GM12878 (cell line): ENCODE measurements around the gene CACUL1. TPM values are rescaled to one million over a fixed set of nuclear protein-coding genes. Genes with fewer than 3 reads are reported as not detected.
"Not testable (repeated sequence)": the region's sequence is repeated elsewhere in the genome, so short reads cannot be mapped to it uniquely, and the experiment has no call there.

Experiments used
- ATAC-seq: fragments of 200-7000 bp; cut with Tn5 transposase; 3 replicates; pipeline ENCODE4 v1.9.1; 2020; ENCODE audit warnings: mild to moderate bottlenecking, moderate library complexity
- BruUV-seq: library from RNA; stranded (reverse); fragments of 400-500 nt; replicated peaks from 2 replicates; lab custom pipeline; 2021; lab: Mats Ljungman, UMichigan
- CTCF ChIA-PET: fragments of 300-600 bp; sonication (Branson Sonifier 250); formaldehyde crosslinking; extraction: SDS; loops from one replicate; lab custom pipeline; 2021; ENCODE audit warnings: inconsistent platforms; lab: Yijun Ruan, JAX
- POLR2A ChIA-PET: fragments of 350-600 bp; formaldehyde crosslinking; extraction: SDS; loops from one replicate; lab custom pipeline; 2021; ENCODE audit warnings: inconsistent platforms; lab: Charles Lee
- RAD21 ChIA-PET: fragments of 300-600 bp; sonication (Branson Sonifier 250); formaldehyde crosslinking; loops from one replicate; lab custom pipeline; 2023; ENCODE audit warnings: antibody characterized with exemption; ENCODE audit not compliant: unreplicated experiment; lab: Charles Lee
- SMC1A ChIA-PET: fragments of 300-600 bp; sonication (Branson Sonifier 250); formaldehyde crosslinking; loops from one replicate; lab custom pipeline; 2023; ENCODE audit not compliant: unreplicated experiment, uncharacterized antibody; lab: Charles Lee
- DNase-seq: peaks from one replicate; pipeline ENCODE4 v3.0.0-alpha.2; 2011; ENCODE audit warnings: low read depth, low spot score
- FAIRE-seq: peaks from 3 replicates; lab custom pipeline; 2011; peaks lifted over from hg19 to GRCh38; lab: Jason Lieb, UNC
- H2AFZ ChIP-seq: 2 replicates; pipeline ENCODE4 v1.6.0; 2011; ENCODE audit warnings: low read depth, low read length, control low read depth; ENCODE audit not compliant: control insufficient read depth
- H3K27ac ChIP-seq: 2 replicates; pipeline ENCODE4 v1.5.1; 2011; ENCODE audit warnings: control low read depth; ENCODE audit not compliant: control insufficient read depth, insufficient read depth
- H3K27me3 ChIP-seq, 2 experiments: replicated peaks in 1 of 2; 2 replicates each; pipeline versions ENCODE4 v1.6.0 to v1.6.1; 2011; ENCODE audit warnings: low read length in 1 of 2; ENCODE audit not compliant: control insufficient read depth in 2 of 2, insufficient read depth in 2 of 2
- H3K36me3 ChIP-seq, 2 experiments: 2 replicates each; pipeline ENCODE4 v1.5.1; 2011; ENCODE audit warnings: low read length in 1 of 2; ENCODE audit not compliant: control insufficient read depth in 2 of 2, insufficient read depth in 2 of 2
- H3K4me1 ChIP-seq: 2 replicates; pipeline ENCODE4 v1.6.1; 2011; ENCODE audit warnings: mild to moderate bottlenecking, low read length, moderate library complexity, mixed read lengths; ENCODE audit not compliant: control insufficient read depth, insufficient read depth
- H3K4me2 ChIP-seq: 2 replicates; pipeline ENCODE4 v1.6.0; 2011; ENCODE audit warnings: control low read depth; ENCODE audit not compliant: control insufficient read depth, insufficient read depth
- H3K4me3 ChIP-seq: fragments of 200-600 bp; sonication (generic); 2 replicates; pipeline ENCODE4 v1.5.1; 2016
- H3K79me2 ChIP-seq: 2 replicates; pipeline ENCODE4 v1.6.0; 2011; ENCODE audit warnings: low read length; ENCODE audit not compliant: control insufficient read depth, insufficient read depth
- H3K9ac ChIP-seq: 2 replicates; pipeline ENCODE4 v1.8.0; 2011; ENCODE audit warnings: low read length, control low read depth, mixed read lengths; ENCODE audit not compliant: control insufficient read depth, insufficient read depth
- H3K9me3 ChIP-seq: replicated peaks from 3 replicates; pipeline ENCODE4 v1.5.1; 2011; ENCODE audit warnings: mild to moderate bottlenecking, low read length; ENCODE audit not compliant: control insufficient read depth, insufficient read depth
- H4K20me1 ChIP-seq: 2 replicates; pipeline ENCODE4 v1.6.0; 2011; ENCODE audit not compliant: control insufficient read depth, insufficient read depth
- BACH1 ChIP-seq: fragments of 450-650 bp; IDR thresholded peaks from 2 replicates; pipeline ENCODE4 v1.6.1; 2017; ENCODE audit warnings: mild to moderate bottlenecking, borderline replicate concordance
- MEF2A ChIP-seq: IDR thresholded peaks from 2 replicates; pipeline ENCODE4 v1.6.1; 2011; ENCODE audit warnings: low read depth, mild to moderate bottlenecking, low read length, moderate library complexity; ENCODE audit not compliant: insufficient read depth
- SREBF1 ChIP-seq: IDR thresholded peaks from 2 replicates; pipeline ENCODE4 v1.6.1; 2012; ENCODE audit warnings: mild to moderate bottlenecking, low read length
- ZNF384 ChIP-seq: IDR thresholded peaks from 2 replicates; pipeline ENCODE4 v1.6.1; 2012; ENCODE audit warnings: low read depth, mild to moderate bottlenecking, low read length, improper control_type of control experiment, borderline replicate concordance
- WGBS: methylation state at CpG from one replicate; pipeline ENCODE4 v1.1.6; 2016; ENCODE audit warnings: low lambda C conversion rate; ENCODE audit not compliant: insufficient replicate concordance, insufficient coverage; ENCODE audit errors: missing lambda C conversion rate; 5-methylcytosine and 5-hydroxymethylcytosine counted together
- in situ Hi-C: fragments of 300-500 bp; cut with MboI; formaldehyde crosslinking; loops from 9 replicates; pipeline ENCODE4 v1.14.3; 2018; ENCODE audit warnings: mixed read lengths
- intact Hi-C: fragments of 100-400 bp; cut with micrococcal nuclease; formaldehyde crosslinking; loops from one replicate; pipeline ENCODE4 v1.14.2; 2022; ENCODE audit not compliant: unreplicated experiment
- polyA plus RNA-seq, 11 experiments: library from polyadenylated mRNA; depleted of rRNA in 4 of 11; unstranded in 6 of 11; stranded (reverse) in 5 of 11; fragments of >200 nt; fragmentation: Nextera tagmentation in 4 of 11; fragmentation: Illumina TruSeq in 1 of 11; extraction: Ambion mirVana in 4 of 11; extraction: Trizol in 1 of 11; gene quantifications; 1 replicate in 1 of 11; 2 replicates in 10 of 11; pipeline versions ENCODE4 v1.2.1 to v1.2.3, GENCODE V29; 2011 to 2016; ENCODE audit warnings: inconsistent platforms in 2 of 11, missing spikeins in 2 of 11, low read depth in 1 of 11
- total RNA-seq, 4 experiments: library from RNA; depleted of rRNA in 3 of 4; stranded (reverse); fragments of >200 nt in 3 of 4; fragmentation: Illumina TruSeq in 1 of 4; extraction: Trizol in 1 of 4; gene quantifications; 2 replicates each; pipeline versions ENCODE4 v1.2.1 to v1.2.3, GENCODE V29; 2013 to 2021
- TF ChIP-seq, protein P1 (sequence below): IDR thresholded peaks from 2 replicates; pipeline ENCODE4 v1.6.1; 2011; ENCODE audit warnings: low read depth, mild to moderate bottlenecking, low read length, moderate library complexity, borderline replicate concordance; ENCODE audit errors: extremely low read depth

Gene CACUL1
- total and polyA plus RNA-seq, 10 of the 15 experiments (the other 5 are each of a cell fraction or from before 2014, with no cell fraction given), result 7.4 to 23.2 (median 13.0) TPM

DNA sequence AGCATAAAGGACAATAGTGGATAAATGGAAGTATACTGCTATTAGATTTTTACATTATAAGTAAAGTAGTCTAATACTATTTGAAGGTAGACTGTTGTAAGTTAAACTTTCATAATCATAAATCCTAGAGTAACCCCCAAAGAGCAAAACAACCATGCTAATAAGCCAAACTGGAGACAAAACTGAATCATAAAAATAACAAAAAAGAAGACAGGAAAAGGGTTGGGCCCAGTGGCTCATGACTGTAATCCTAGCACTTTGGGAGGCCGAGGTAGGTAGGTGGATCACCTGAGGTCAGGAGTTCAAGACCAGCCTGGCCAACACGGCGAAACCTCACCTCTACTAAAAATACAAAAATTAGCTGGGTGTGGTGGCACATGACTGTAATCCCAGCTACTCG, 9.7 kb downstream of the CACUL1 start:
- intact Hi-C loops (no loop called here), in situ Hi-C loops (no loop called here)
- FAIRE-seq (no peak), DNase-seq (no peak), ATAC-seq (no peak)
- BruUV-seq, result no TSS peak
- ChIA-PET CTCF (interaction anchor here (0.9 kb wide), 1 partner anchor 25 kb away, joined by 3 read pairs; no protein-coding TSS in a partner anchor), RAD21 (no interaction called here), SMC1A (no interaction called here), POLR2A (no interaction called here)
- H3K9me3 ChIP-seq, result no peaks in the 10 kb centered on the region; the same call in 1 of the 3 replicates
- H3K9ac ChIP-seq, result no peak overlapping the region
- H3K4me1 ChIP-seq, result no peaks in the 10 kb centered on the region
- H2AFZ ChIP-seq, result no peak overlapping the region
- no peak overlapping the region for H3K27ac ChIP-seq
- H3K27me3 ChIP-seq, result no peaks in the 10 kb centered on the region
- no peak overlapping the region for H3K4me2 ChIP-seq
- TF ChIP-seq MEF2A (no peak), BACH1 (no peak), ZNF384 (no peak), SREBF1 (no peak)
- TF ChIP-seq, protein P1, sequence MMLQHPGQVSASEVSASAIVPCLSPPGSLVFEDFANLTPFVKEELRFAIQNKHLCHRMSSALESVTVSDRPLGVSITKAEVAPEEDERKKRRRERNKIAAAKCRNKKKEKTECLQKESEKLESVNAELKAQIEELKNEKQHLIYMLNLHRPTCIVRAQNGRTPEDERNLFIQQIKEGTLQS, result no peak
- H3K36me3 ChIP-seq, result no peaks in the 10 kb centered on the region; a peak in 1 of 4 replicates
- H3K4me3 ChIP-seq, result no peak overlapping the region
- no peaks in the 10 kb centered on the region for H4K20me1 ChIP-seq
- 75% methylated on average over 4 of the region's 4 CpGs for WGBS
- H3K79me2 ChIP-seq, result peaks cover 54% of the 10 kb centered on the region

DNA sequence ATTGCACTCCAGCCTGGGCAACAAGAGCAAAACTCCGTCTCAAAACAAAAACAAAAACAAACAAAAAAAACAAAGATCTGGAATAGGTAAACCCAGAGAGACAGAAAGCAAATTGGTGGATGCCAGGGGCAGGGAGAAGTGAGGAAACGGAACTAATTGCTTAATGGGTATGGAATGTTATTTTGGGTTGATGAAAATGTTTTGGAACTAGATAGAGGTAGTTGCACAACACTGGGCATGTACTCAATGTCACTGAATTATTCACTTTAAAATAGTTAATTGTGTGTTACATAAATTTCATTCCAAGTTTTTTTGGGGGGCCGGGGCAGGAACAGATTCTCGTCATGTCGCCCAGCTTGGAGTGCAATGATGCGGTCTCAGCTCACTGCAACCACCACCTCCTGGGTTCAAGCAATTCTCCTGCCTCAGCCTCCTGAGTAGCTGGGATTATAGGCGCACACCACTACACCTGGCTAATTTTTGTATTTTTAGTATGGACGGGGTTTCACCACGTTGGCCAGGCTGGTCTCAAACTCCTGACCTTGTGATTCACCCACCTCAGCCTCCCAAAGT, 10.3 kb downstream of the CACUL1 start:
- intact Hi-C loops, H2AFZ ChIP-seq, H3K4me3 ChIP-seq, H3K9me3 ChIP-seq, H3K4me2 ChIP-seq, H3K27ac ChIP-seq, H3K36me3 ChIP-seq, H3K9ac ChIP-seq, DNase-seq, BruUV-seq, FAIRE-seq, H3K4me1 ChIP-seq, in situ Hi-C loops, ATAC-seq, RAD21 ChIA-PET, POLR2A ChIA-PET, H3K27me3 ChIP-seq, H4K20me1 ChIP-seq: not testable (repeated sequence)
- peaks cover 54% of the 10 kb centered on the region for H3K79me2 ChIP-seq
- over 99% methylated on average over 9 of the region's 9 CpGs for WGBS
- ChIA-PET SMC1A (interaction anchor here (1.1 kb wide), 1 partner anchor 10 kb away, joined by 3 read pairs; no protein-coding TSS in a partner anchor), CTCF (interaction anchor here (0.9 kb wide), 1 partner anchor 25 kb away, joined by 3 read pairs; no protein-coding TSS in a partner anchor)
